HG02588 (cell line): ENCODE data around the gene IL21R.
"Not testable (repeated sequence)": the region's sequence is repeated elsewhere in the genome, so short reads cannot be mapped to it uniquely, and the experiment has no call there.

ENCODE experiments used
- ATAC-seq: cut with Tn5 transposase; IDR thresholded peaks from one replicate; pipeline ENCODE4 v1.9.1; 2021; ENCODE audit warnings: mild to moderate bottlenecking, moderate library complexity; ENCODE audit not compliant: unreplicated experiment

The IL21R gene

DNA sequence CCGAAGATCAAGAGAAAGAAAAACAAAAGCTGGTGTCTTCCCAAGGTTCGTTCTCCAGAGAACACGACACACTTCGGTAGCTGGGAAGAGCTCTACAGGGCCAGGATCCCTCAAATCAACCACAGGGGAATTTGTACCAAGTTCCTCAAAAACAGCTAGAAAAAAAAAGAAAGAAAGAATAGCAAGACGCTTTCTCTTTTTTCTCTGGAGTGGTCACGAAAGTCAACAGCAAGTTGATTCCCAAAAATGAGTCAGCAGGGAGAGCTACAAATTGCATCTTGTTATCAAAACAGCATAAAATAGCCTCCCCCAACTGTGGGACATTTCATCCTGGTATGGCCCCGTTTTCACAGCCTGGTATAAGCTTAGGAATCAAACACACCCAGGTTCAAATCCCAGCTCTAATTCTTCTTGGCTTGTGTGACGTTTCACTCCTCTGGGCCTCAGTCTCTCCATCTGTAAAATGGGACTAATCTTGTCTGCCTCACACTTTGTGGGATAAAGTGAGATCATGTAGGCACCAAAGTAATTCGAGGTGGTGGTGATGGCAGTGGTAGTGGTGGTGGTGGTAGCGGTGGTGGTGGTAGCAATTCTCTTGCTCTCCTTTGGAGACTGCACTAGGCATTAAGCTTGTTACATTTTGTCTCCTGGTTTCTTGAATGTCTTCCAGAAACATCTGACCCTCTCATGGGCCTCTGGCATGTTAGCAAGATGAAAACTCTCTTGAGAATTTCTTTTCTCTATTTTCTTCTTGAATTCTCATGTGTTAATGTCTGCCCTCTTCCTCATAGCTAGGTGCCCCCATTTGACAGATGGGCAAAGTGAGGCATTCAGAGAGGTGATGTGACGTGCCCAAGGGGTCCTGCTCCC is 988 bp upstream of the IL21R start:
- ATAC-seq = no peak

DNA sequence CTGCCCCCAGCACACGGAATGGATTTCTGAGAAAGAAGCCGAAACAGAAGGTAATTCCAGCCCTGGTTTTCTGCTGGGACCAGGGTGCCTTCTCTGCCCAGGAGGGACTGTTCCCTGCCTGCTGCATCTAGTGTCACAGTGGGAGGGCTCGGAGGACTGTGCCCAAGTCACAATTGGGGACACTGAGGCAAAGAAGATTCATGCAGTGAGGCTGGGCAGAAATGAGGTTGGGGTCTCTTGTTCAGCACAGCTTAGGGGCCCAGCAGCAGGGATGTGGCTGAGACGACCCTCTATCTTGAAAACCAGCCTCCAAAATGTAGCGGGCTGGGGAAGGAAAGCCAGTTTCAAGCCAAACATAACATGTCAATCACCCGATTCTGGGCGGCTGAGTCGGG is 592 bp downstream of the IL21R start:
- no peak for ATAC-seq

- ATAC-seq = no peak
Measured at GRCh38 chr16:27402964-27403600, 1.1 kb downstream of the IL21R start.

DNA sequence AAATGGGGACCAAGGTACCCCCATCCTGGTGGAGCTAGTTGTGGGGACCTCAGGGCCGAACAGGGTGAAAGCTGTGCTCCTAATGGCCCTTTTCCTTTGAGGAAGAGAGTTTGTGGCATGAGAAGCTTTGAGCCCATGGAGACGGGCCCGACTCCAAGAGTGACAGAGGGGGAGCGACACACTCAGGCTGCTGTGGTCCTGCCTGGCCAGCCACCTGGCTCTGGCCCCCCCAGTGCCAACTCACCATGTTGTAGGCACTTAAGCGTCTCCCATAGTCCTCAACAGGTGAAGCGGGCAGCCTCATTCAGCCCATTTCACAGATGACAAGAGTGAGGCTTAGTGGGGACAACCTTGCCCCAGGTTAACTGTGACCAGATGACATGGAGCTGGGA is 1.6 kb downstream of the IL21R start:
- no peak for ATAC-seq

GRCh38 chr16:27404163-27404823 is 2.3 kb downstream of the IL21R start:
- ATAC-seq = no peak

- no peak for ATAC-seq
Measured at GRCh38 chr16:27405546-27406451, 3.8 kb downstream of the IL21R start.

- ATAC-seq = no peak
Measured at GRCh38 chr16:27406511-27407128, 4.6 kb downstream of the IL21R start.

- no peak for ATAC-seq
Measured at GRCh38 chr16:27407133-27407532, 5.2 kb downstream of the IL21R start.

GRCh38 chr16:27408012-27408601 is 6.1 kb downstream of the IL21R start:
- ATAC-seq = peak; percentile 32

DNA sequence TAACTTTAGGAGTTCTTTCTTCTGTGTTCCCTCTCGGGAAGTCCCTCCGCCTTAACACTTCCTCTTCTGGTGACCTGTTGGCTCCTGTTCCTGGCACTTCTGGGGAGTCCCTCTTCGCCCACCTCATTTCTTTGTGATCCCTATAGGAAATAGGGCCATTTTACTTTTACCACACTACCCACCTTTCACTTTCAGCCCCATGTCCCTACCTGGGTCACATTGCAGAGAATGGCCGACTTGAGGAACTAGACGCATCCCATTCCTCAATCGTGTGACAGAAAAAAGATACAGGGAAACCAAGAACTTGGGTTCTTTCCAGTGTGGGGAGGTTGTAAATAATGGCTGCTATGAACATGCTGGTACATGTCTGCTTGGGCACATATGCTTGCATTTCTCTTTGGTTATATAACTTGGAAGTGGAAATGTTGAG is 6.6 kb downstream of the IL21R start:
- ATAC-seq = peak; percentile 22

DNA sequence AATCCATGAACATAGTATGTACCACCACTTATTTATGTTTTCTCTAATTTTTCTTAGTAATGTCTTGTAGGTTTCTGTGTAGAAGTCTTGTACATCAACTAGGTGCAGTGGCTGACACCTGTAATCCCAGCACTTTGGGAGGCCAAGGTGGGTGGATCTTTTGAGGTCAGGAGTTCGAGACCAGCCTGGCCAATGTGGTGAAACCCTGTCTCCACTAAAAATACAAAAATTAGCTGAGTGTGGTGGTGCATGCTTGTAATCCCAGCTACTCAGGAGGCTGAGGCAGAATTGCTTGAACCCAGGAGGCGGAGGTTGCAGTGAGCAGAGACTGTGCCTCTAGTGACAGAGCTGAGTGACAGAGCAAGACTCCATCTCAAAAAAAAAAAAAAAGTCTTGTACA is 8.0 kb downstream of the IL21R start:
- ATAC-seq = not testable (repeated sequence)

DNA sequence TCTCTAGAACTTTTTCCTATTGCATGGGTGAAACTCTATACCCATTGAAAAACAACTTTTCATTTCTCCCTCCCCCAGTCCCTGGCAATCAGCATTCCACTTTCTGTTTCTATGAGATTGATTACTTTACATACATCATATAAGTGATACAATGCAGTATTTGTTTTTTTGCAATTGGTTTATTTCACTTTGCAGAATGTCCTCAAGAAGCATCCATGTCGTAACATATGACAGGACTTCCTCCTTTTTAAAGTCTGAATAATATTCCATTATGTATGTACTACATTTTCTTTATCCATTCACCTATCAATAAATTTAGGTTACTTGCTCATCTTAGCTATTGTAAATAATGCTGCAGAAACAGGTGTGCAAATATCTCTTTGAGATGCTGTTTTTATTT is 8.8 kb downstream of the IL21R start:
- no peak for ATAC-seq

DNA sequence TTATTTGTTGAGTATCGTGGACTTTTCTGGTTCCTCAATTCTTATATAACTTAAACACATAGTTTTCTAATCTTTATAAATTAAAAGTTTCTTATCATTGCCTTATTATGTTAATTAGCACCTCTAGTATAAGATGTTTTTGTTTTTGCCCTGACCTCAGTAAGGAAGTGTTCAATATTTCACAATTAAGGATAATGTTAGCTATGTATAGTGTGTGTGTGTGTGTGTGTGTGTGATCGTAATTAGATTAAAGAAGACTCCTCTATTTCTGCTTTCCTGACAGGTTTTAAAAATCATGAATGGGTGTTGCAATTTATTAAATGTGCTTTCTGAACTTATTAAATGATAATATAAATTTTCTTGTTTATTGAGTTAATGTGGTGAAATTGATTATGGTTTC is 12.0 kb downstream of the IL21R start:
- no peak for ATAC-seq

DNA sequence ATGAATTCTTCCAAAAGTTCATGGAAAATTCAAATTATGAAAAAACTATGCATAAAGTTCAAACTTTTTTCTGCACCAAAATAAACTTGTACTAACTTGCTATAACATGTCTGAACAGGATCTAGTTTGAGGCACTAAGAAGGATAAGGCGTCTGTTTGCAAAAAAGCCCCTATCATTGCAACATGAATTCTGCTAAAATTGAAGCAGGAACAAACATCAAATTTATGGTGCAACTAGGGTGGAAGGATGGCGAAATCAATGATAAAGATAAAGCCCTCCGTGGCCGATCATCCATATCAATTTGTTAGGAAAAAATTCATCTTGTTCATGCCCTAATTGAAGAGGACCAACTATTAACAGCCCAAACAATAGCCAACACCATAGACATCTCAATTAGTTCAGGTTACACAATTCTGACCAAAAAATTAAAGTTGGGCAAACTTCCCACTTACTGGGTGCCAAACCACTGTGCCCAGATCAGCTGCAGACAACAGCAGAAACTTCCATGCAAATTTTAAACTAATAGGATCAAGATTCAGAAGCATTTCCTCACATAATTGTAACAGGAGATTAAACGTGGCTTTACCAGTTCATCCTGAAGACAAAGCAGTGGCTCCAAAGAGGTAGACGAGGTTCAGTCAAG is 12.9 kb downstream of the IL21R start:
- ATAC-seq = no peak

GRCh38 chr16:27417047-27417671 is 15.2 kb downstream of the IL21R start:
- no peak for ATAC-seq

- ATAC-seq = no peak
Measured at GRCh38 chr16:27421961-27422740, 20.2 kb downstream of the IL21R start.

- ATAC-seq = no peak
Measured at GRCh38 chr16:27424772-27425498, 23.0 kb downstream of the IL21R start.

GRCh38 chr16:27425961-27426360 is 24.0 kb downstream of the IL21R start:
- ATAC-seq = no peak
